GM10248 (cell line): ENCODE measurements around the gene CCDC57.

Source experiments
- CTCF ChIA-PET: fragments of 300-600 bp; sonication (Branson Sonifier 250); formaldehyde crosslinking; extraction: SDS; loops from one replicate; lab custom pipeline; 2021; ENCODE audit warnings: antibody characterized with exemption; lab: Yijun Ruan, JAX
- POLR2A ChIA-PET: fragments of 350-650 bp; sonication (Branson Sonifier 250); formaldehyde crosslinking; extraction: SDS; loops from one replicate; lab custom pipeline; 2020; ENCODE audit warnings: antibody characterized with exemption; lab: Yijun Ruan, JAX
- DNase-seq: peaks from one replicate; pipeline ENCODE4 v3.0.0; 2012; ENCODE audit errors: extremely low spot score
- CTCF ChIP-seq: IDR thresholded peaks from 2 replicates; pipeline ENCODE4 v1.5.1; 2012; ENCODE audit warnings: mild to moderate bottlenecking, low read depth; ENCODE audit errors: extremely low read depth, missing control alignments, control extremely low read depth

CCDC57 gene

GRCh38 chr17:82051776-82052637 lies 160.6 kb downstream of the CCDC57 start, which contains the start of the genes GPS1 and RFNG:
Gene GPS1 (plus strand): TSS chr17:82051898. CDS start chr17:82051932, 34 bp downstream.
Gene RFNG (minus strand): TSS chr17:82051811. CDS start chr17:82051766, 45 bp downstream.
- no peak for TF ChIP-seq CTCF
- CTCF ChIA-PET: interaction anchor here (0.9 to 3.0 kb wide), 2 partner anchors 21 to 22 kb away, joined by 4 to 14 read pairs; partner anchors contain the start of gene RAC3
- POLR2A ChIA-PET: interaction anchor here (0.6 to 1.0 kb wide), 3 partner anchors 10 to 14 kb away, joined by 3 to 4 read pairs (median 3); partner anchors contain the start of gene DCXR
- DNase-seq: peak; percentile 94
